GM10266 (cell line): ENCODE results near the gene SLC22A23.

Source experiments
- DNase-seq: peaks from one replicate; pipeline ENCODE4 v3.0.0; 2012; ENCODE audit errors: extremely low spot score
- TF ChIP-seq, protein P1 (sequence below): IDR thresholded peaks from 2 replicates; pipeline ENCODE4 v1.5.1; 2012; ENCODE audit warnings: mild to moderate bottlenecking, low read depth; ENCODE audit not compliant: control insufficient read depth, insufficient read depth; ENCODE audit errors: missing control alignments

The SLC22A23 gene

DNA sequence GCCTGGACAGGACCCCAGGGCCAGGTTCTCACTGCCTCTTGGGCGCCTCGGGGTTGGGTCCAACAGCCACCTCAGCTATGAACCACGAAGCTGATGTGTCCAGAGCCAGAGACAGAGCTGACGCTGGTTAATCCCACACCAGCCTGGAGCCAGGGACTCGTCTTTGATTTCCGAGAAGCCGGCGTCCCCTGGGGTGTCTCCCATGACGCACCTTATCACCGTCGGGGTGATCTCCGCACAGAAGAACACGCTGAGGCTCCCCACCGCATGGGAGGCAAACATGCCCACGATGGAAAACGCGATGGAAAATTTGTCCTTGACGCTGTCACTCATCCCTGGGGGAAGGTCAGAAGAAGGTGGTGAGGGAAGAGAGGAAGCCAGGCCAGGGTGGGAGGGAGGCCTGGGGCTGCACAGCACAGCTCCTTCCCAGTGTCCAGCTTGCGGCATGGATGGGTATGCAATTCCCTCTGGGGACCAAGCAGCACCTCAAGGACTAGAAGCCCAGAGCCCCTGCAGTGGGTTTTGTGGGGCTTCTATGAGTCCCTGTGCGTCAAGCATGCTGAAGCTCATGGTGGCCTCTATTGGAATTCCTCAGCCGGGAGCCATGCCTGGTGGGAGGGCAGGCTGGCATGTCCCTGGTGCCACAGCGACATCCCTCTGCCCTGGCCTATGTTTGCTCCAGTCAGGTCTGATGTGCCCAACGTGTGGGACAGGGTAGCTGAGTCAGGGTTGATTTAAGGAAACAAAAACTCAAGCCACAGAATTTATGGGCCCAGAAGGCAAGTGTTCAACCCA lies 173.0 kb downstream of the SLC22A23 start:
- DNase-seq = no peak
- TF ChIP-seq, protein P1, sequence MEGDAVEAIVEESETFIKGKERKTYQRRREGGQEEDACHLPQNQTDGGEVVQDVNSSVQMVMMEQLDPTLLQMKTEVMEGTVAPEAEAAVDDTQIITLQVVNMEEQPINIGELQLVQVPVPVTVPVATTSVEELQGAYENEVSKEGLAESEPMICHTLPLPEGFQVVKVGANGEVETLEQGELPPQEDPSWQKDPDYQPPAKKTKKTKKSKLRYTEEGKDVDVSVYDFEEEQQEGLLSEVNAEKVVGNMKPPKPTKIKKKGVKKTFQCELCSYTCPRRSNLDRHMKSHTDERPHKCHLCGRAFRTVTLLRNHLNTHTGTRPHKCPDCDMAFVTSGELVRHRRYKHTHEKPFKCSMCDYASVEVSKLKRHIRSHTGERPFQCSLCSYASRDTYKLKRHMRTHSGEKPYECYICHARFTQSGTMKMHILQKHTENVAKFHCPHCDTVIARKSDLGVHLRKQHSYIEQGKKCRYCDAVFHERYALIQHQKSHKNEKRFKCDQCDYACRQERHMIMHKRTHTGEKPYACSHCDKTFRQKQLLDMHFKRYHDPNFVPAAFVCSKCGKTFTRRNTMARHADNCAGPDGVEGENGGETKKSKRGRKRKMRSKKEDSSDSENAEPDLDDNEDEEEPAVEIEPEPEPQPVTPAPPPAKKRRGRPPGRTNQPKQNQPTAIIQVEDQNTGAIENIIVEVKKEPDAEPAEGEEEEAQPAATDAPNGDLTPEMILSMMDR = no peak

DNA sequence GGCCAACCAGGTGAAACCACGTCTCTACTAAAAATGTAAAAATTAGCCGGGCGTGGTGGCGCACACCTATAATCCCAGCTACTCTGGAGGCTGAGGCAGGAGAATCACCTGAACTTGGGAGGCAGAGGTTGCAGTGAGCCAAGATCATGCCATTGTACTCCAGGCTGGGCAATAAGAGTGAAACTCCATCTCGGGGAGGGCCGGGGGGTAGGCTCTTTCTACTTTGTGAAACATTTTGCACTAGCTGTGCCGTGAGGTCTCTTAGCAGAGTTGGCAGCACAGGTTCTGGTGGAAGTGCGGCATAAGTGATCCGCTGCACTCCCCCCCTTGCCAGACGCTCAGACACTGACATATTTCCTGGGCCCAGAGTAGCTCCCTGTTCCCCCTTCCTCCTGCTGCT lies 173.6 kb downstream of the SLC22A23 start:
- TF ChIP-seq, protein P1 = no peak
- DNase-seq = no peak

DNA sequence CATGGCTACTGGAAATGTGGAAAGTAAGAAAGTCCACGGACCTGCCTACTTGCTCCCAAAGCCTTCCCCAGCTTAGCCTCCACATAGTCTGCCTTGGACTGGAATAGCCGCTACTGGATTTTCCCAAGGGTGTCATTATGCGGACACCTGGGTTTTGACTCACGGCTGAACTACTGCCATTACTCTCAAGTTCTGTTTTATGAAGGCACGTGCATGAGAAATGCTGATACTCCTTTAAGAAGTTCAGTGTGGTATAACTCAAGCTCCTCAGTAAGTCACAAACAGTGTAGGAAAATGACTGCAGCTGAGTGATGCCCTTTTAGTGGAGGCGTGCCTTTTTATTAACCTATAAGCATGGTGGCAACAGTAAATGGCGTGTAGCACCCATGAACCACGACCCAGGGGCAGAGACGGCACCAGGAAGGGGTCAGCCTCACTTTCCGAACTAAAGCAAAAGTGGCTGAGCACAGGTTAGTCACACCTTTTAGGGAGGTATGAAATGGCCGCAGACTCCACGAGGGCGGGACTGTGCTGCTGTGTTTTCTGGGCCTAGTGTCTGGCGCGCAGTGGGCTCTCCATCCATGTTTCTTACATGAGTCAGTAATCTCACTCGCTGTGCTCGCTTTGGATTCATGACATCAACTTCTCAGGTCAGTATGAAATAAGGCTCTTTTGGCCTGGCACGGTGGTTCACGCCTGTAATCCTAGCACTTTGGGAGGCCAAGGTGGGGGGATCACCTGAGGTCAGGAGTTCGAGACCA lies 174.2 kb downstream of the SLC22A23 start:
- no peak for DNase-seq
- TF ChIP-seq, protein P1 = no peak

DNA sequence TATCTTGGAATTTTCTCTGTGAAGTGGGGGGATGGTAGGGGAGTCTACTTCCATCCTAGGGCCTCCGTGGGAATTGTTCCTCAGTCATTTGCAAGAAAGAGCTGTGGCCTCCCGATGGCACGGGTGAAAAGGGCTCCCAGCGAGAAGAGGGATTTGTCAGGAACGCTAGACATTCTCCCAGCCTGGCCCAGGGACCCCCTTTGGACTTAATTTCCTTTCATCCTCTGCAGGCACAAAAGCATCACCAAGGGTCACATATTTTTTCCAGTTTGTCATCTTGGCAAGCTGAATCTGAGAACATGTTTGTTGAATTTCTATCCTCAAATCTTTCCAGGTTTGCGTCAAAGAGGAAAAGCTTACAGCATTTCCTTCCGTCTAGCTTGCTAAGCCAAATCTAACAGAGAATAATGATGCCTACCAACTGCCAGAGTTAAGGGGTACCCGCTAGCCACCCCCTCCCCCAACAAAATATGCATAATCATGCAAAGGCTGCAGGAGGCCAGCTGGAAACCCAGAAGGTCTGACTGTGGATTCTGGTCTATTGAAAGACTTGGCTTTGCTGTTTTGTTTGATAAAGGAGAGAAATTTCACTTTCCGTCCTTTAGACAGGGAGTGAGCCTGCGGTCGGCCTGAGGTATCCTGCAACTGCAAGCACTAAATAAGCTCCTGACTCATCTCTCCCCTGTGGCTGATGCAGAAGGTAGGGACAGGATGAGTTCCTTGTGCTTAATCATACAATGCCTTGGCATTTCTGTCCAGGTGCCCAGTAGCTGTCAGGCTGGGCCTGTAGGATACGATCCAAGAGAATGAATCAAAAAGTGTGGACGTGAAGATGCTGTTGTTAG lies 175.0 kb downstream of the SLC22A23 start:
- TF ChIP-seq, protein P1 = no peak
- DNase-seq = no peak

DNA sequence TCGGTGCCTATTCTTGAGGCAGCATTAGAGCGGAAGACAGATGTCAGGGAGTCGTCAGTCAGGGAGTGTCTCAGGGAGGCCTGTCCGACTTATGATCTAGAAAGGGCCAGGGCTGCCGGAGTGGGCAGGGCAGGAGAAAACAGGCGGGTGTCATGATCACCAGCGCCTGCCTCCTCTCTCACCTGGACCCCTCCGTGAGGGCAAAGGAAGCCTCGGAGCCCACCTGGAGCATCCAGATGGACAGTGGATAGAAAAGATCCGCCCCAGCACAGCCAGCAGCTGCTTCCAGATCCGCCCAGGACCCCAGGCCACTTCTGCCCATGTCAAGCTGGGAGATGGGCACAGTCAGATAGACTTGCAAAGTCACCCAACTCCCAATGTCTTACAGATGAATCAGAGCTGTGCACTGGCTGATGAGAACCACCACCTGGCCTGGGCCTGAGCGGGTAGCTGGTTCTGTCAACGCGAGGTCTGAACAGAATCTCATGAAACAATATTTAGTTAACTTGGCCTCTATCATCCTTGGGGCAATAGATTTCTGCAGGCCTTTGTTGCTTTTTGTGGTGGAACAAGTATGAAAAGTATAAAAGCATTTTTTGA lies 175.9 kb downstream of the SLC22A23 start:
- no peak for DNase-seq
- TF ChIP-seq, protein P1 = no peak

DNA sequence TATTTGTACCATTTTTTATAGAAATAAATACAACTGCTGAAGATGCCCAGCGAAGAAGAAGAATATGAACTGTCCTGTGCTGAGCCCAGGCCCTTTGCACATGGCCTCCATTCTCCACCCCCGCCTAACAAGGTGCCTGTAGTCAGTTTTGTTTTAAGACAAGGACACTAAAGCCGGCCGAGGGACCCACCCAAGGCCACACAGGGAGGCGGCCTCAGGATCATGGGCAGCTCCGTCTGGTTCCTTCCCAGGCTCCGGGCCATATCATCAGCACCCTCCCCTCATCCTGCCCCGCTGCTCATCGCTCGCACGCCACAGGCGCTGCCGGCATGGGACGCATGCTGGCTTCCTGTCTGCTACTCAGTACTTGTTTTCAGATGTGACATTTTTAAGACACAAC lies 176.8 kb downstream of the SLC22A23 start:
- DNase-seq = no peak
- TF ChIP-seq, protein P1 = no peak
